DOHH2 (cell line): ENCODE measurements around the gene KIRREL3.

Source experiments
- H3F3A ChIP-seq: fragments of 200-600 bp; sonication (generic), shearing (Covaris generic); 2 replicates; pipeline ENCODE4 v1.6.0; 2016; ENCODE audit warnings: antibody characterized with exemption, mild to moderate bottlenecking; ENCODE audit not compliant: control insufficient read depth, insufficient read depth
- H3K27ac ChIP-seq: fragments of 200-600 bp; sonication (generic); 2 replicates; pipeline ENCODE4 v1.5.1; 2014; ENCODE audit warnings: low read depth, mild to moderate bottlenecking, low read length, moderate library complexity
- H3K27me3 ChIP-seq: fragments of 200-600 bp; sonication (generic); 2 replicates; pipeline ENCODE4 v1.6.1; 2014; ENCODE audit warnings: mild to moderate bottlenecking, low read length, mixed read lengths; ENCODE audit not compliant: control insufficient read depth
- H3K36me3 ChIP-seq: fragments of 200-600 bp; sonication (generic); 2 replicates; pipeline ENCODE4 v1.6.1; 2014; ENCODE audit warnings: mild to moderate bottlenecking, low read length, moderate library complexity, mixed read lengths; ENCODE audit not compliant: control insufficient read depth
- H3K4me1 ChIP-seq: fragments of 200-600 bp; sonication (generic); 2 replicates; pipeline ENCODE4 v1.6.1; 2014; ENCODE audit warnings: mild to moderate bottlenecking, low read length, mixed read lengths; ENCODE audit not compliant: control insufficient read depth
- H3K4me2 ChIP-seq: fragments of 200-600 bp; sonication (generic); 2 replicates; pipeline ENCODE4 v1.6.0; 2014; ENCODE audit warnings: mild to moderate bottlenecking, low read length, moderate library complexity
- H3K4me3 ChIP-seq: fragments of 200-600 bp; sonication (generic); 2 replicates; pipeline ENCODE4 v1.5.1; 2014; ENCODE audit warnings: mild to moderate bottlenecking, low read length, mixed read lengths
- H3K79me2 ChIP-seq: fragments of 200-600 bp; sonication (generic); 2 replicates; pipeline ENCODE4 v1.6.1; 2014; ENCODE audit warnings: mild to moderate bottlenecking, low read length, mixed read lengths; ENCODE audit not compliant: control insufficient read depth
- H3K9me2 ChIP-seq: fragments of 200-600 bp; sonication (generic); replicated peaks from 2 replicates; pipeline ENCODE4 v1.6.1; 2014; ENCODE audit warnings: mild to moderate bottlenecking, low read length, mixed read lengths; ENCODE audit not compliant: control insufficient read depth
- H3K9me3 ChIP-seq: fragments of 200-600 bp; sonication (generic); 2 replicates; pipeline ENCODE4 v1.6.1; 2014; ENCODE audit warnings: antibody characterized with exemption, low read length, mixed read lengths; ENCODE audit not compliant: control insufficient read depth, insufficient read depth
- H4K20me1 ChIP-seq: fragments of 200-600 bp; sonication (generic); 2 replicates; pipeline ENCODE4 v1.6.0; 2014; ENCODE audit warnings: low read depth, mild to moderate bottlenecking, antibody characterized with exemption, low read length, moderate library complexity; ENCODE audit not compliant: control insufficient read depth, insufficient read depth
- EZH2phosphoT487 ChIP-seq: fragments of 200-600 bp; sonication (generic); IDR thresholded peaks from 2 replicates; pipeline ENCODE4 v1.6.1; 2017; ENCODE audit warnings: borderline replicate concordance, mild to moderate bottlenecking, antibody characterized with exemption, low read length, moderate library complexity, mixed read lengths
- TF ChIP-seq, protein P1 (sequence below): fragments of 200-600 bp; sonication (generic); IDR thresholded peaks from one replicate; pipeline ENCODE4 v1.5.1; 2014; ENCODE audit warnings: antibody characterized with exemption, mild to moderate bottlenecking, low read depth, low read length; ENCODE audit not compliant: poor library complexity, severe bottlenecking

Gene KIRREL3

DNA sequence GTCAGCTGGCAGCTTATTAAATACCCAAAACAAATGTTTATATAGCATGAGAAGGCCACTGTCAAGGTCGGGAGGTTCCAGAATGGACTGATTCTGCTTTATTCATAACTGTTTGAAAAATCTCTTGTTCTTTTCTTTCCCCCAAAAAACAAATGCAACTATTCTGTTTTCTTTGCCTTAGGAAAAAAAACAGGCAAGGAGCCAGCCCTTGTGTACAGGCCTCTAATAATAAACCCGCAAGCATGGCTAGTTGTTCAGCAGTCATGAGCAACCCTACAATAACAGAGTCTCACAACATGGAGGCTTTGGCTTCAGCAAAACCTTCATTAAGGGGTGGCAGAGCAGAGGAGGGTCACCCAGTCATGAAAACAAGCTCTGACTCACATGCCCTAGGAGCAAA, 191.7 kb downstream of the KIRREL3 start:
- H3K27ac ChIP-seq = no peak overlapping the region
- no peaks in the 10 kb centered on the region for H3F3A ChIP-seq
- TF ChIP-seq, protein P1, sequence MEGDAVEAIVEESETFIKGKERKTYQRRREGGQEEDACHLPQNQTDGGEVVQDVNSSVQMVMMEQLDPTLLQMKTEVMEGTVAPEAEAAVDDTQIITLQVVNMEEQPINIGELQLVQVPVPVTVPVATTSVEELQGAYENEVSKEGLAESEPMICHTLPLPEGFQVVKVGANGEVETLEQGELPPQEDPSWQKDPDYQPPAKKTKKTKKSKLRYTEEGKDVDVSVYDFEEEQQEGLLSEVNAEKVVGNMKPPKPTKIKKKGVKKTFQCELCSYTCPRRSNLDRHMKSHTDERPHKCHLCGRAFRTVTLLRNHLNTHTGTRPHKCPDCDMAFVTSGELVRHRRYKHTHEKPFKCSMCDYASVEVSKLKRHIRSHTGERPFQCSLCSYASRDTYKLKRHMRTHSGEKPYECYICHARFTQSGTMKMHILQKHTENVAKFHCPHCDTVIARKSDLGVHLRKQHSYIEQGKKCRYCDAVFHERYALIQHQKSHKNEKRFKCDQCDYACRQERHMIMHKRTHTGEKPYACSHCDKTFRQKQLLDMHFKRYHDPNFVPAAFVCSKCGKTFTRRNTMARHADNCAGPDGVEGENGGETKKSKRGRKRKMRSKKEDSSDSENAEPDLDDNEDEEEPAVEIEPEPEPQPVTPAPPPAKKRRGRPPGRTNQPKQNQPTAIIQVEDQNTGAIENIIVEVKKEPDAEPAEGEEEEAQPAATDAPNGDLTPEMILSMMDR = no peak
- H3K9me2 ChIP-seq = no peaks in the 10 kb centered on the region
- no peak overlapping the region for H3K4me2 ChIP-seq
- no peaks in the 10 kb centered on the region for H3K9me3 ChIP-seq
- H3K4me3 ChIP-seq = no peak overlapping the region
- no peaks in the 10 kb centered on the region for H3K4me1 ChIP-seq
- no peaks in the 10 kb centered on the region for H3K79me2 ChIP-seq
- peaks cover 7% of the 10 kb centered on the region for H3K27me3 ChIP-seq
- no peaks in the 10 kb centered on the region for H3K36me3 ChIP-seq
- no peaks in the 10 kb centered on the region for H4K20me1 ChIP-seq

DNA sequence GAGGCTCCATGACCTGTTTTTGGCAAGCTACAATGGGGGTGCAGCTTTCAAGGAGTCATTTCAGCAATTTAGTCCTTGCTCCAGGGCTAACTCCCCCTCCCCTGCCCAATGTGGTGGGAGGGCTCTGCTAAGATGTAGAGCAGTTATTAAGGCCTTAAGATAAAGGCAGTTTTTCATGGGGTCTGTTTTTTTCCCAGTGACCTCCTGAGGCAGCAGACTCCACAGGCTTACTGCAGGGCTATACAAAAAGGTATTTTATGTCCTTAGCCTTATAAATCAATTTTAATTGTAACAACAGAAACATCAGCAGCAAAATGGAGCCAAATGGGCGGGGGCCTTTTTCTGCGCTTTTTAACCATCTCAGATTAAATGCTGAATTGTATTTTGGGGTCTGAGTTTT, 192.3 kb downstream of the KIRREL3 start:
- Histone ChIP-seq H3K4me1 (no peaks in the 10 kb centered on the region), H3K9me3 (no peaks in the 10 kb centered on the region), H3K9me2 (no peaks in the 10 kb centered on the region), H3K4me2 (no peak overlapping the region), H3K36me3 (no peaks in the 10 kb centered on the region), H3K4me3 (no peak overlapping the region), H4K20me1 (no peaks in the 10 kb centered on the region), H3K27me3 (peaks cover 7% of the 10 kb centered on the region), H3K27ac (no peak overlapping the region), H3F3A (no peaks in the 10 kb centered on the region), H3K79me2 (no peaks in the 10 kb centered on the region)
- no peak for TF ChIP-seq EZH2phosphoT487

DNA sequence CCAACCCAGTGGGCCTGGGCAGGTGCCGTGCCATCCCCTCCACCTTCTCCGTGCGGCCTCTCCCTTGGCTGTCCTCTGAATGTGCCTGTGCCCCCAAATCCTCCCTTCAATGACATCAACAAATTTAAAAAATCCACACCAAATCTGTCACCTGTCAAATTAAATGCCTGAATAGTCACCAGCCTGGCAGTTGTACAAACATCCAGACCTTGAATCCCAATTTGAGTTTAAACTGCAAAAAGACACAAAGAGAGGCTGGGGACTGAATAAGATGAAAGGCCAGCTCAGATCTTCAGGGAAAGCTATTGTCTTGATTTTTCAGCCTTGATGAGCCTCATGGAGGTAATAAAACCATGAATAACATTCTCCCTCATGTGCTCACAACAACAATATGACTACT, 194.7 kb downstream of the KIRREL3 start:
- no peak for TF ChIP-seq EZH2phosphoT487
- TF ChIP-seq, protein P1 = no peak
- no peaks in the 10 kb centered on the region for H3F3A ChIP-seq
- no peaks in the 10 kb centered on the region for H3K4me1 ChIP-seq
- no peak overlapping the region for H3K4me3 ChIP-seq
- H3K9me3 ChIP-seq = no peaks in the 10 kb centered on the region
- H3K36me3 ChIP-seq = no peaks in the 10 kb centered on the region
- no peak overlapping the region for H3K4me2 ChIP-seq
- H3K27ac ChIP-seq = no peak overlapping the region
- H3K27me3 ChIP-seq = peaks cover 7% of the 10 kb centered on the region
- no peaks in the 10 kb centered on the region for H3K9me2 ChIP-seq
- H3K79me2 ChIP-seq = no peaks in the 10 kb centered on the region
- H4K20me1 ChIP-seq = no peaks in the 10 kb centered on the region

DNA sequence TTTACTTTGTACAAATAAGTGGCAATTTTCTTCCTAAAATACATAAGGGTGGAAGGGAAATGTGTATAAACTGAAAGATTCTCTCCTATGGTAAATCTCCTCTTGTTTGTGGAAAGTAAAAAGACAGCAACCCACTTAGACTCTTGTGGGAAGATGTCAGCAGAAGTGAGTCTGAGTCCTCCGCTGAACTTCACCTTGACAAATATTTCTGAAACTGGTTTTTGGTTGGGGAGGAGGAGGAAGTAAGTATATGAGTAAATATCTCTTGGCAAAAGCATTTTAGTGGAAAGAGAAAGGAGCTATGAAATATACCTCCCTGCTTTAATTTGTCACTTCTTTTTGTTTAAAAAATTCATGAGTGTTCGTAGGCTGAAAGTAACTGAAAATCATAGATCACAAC, 196.2 kb downstream of the KIRREL3 start:
- Histone ChIP-seq H3K9me2 (no peaks in the 10 kb centered on the region), H4K20me1 (no peaks in the 10 kb centered on the region), H3K27ac (no peak overlapping the region), H3K4me3 (no peak overlapping the region), H3K27me3 (peaks cover 7% of the 10 kb centered on the region), H3F3A (no peaks in the 10 kb centered on the region), H3K4me2 (no peak overlapping the region), H3K36me3 (no peaks in the 10 kb centered on the region), H3K79me2 (no peaks in the 10 kb centered on the region), H3K4me1 (no peaks in the 10 kb centered on the region), H3K9me3 (no peaks in the 10 kb centered on the region)
- TF ChIP-seq EZH2phosphoT487 = no peak
- TF ChIP-seq, protein P1 = no peak
